HuH-7.5 (cell line): ENCODE results near the gene CARD9.
"Not testable (repeated sequence)": the region's sequence is repeated elsewhere in the genome, so short reads cannot be mapped to it uniquely, and the experiment has no call there.

Experiments
- DNase-seq: peaks from one replicate; pipeline ENCODE4 v3.0.0; 2011; ENCODE audit warnings: low spot score

Gene CARD9

DNA sequence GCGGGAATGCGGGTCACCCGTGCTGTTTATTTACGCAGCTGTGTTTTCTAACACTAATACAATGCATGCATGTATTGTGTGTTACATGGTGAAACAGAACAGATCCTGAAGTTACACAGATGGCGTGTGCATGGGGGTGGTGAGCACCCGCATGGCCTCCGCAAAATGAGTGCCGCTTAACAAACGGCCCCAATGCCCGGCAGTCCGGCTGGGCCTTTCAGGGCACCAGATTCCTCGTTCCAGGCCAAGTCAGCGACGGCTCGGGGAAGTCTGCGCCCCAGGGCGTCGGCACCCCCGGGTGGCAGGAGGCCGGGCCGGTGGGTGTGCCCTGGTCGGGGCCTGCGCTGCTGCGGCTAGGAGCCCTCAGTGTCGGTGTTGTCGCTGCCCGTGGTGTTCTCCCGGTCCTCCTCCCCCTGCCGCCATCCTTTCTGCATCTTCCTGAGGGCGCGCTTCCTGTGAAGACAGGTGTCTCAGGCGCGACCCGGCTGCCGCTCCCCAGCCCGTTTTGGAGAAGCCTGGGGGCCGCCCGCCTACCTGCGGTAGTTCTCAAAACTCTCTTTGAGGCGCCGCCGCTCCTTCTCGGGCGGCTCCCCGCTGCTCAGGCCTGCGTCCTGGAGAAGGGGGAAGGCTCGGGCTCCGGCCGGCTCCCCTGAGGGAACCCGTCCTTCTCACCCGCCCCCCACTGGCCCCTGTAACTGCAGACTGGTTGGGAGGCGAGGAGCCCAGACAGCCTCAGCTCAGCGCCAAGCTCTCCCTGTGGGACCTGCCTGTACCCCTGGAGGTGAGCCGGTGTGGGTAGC, 9.3 kb downstream of the CARD9 start:
- no peak for DNase-seq

DNA sequence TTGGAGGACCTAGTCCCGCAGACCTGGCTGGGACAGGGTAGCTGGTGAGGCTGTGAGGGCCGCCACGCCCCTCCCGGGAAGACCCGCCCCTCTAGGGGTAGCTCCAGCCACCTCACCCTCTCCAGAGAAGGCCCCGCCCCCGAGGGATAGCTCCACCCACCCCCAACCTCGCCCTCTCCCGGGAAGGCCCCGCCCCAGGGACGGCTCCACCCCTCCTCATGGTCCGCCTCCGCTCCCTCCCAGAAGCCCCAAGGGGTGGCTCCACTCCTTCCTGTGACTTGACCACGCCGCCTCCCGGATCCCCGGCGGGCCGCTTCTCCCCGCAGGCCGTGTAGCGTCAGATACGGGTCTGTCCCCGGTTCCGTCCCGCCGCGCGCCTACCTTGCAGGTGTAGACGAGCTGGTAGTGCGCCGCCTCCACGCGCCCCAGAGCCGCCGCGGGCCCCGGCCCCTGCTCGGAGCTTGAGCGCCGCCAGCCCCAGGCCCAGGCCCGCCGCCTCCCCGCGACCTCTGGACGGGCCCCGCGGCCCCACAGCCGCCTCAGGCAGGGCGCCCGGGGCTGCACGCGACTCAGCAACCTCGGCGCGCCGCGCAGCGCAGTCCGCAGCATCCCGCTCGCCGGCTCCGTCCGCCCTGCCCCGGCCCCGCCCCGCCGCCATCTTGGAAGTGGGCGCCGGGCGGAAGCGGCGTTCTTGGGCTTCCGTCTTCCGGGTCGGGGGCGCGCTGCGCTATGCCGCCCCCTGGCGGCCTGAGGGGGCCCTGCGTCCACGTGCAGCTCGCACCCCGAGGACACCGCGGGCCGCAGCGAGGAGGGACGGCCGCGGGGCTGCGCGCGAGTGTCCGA, 10.1 kb downstream of the CARD9 start, which contains the start of gene DNLZ:
TSS of gene DNLZ (minus strand) at position 639 of the 843 bp plus-strand sequence. CDS start at position 609, 30 bp downstream.
- DNase-seq, result peak; percentile 99

DNA sequence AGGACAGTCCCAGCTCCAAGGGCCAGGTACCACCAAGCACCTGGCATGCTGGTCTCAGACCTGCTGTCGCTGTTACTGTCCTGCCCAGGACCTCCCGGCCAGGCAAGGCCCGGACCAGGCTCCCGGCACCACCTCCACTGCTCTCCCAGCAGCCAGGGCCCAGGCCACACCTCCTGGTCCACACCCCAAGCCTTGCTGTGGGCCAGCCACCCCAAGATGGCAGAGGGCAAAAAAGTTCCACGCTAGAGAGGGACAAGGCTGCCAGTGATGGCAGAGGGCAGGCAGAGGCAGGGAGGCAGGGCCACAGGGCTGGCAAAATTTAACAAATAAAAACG, 11.1 kb downstream of the CARD9 start:
- DNase-seq, result no peak

DNA sequence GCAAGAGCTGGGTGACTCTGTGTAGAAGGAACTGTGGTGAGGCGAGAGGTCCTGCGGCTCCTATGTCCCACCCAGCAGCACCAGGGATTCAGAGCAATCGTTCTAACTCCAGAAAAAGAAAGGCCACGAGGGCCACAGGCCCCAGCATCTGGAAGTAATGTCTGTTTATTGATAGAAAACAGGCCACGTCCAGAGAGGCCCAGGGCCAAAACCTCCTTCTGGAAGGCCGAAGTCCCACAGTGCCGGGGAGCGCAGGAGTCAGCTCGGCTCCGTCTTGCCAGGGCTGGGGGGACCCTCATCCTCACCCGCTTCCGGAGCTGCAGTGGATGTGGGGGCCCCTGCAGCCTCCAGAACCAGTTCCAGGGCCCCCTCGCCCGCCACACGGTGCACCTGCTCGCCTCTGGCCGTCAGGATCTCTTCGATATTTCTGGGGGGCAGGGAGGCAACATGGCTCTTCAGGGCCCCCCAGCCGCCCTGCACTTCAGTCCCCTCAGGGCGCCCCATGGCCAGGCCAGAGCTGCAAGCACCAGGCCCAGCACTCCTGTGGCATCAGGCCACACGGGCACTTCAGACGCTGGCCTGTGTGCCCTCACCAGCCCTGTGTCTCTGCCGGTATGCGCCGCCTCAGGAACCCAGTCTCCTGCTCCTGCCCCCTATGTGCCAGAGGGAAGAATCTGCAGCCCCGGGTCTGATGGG, 11.6 kb downstream of the CARD9 start:
- DNase-seq, result no peak

DNA sequence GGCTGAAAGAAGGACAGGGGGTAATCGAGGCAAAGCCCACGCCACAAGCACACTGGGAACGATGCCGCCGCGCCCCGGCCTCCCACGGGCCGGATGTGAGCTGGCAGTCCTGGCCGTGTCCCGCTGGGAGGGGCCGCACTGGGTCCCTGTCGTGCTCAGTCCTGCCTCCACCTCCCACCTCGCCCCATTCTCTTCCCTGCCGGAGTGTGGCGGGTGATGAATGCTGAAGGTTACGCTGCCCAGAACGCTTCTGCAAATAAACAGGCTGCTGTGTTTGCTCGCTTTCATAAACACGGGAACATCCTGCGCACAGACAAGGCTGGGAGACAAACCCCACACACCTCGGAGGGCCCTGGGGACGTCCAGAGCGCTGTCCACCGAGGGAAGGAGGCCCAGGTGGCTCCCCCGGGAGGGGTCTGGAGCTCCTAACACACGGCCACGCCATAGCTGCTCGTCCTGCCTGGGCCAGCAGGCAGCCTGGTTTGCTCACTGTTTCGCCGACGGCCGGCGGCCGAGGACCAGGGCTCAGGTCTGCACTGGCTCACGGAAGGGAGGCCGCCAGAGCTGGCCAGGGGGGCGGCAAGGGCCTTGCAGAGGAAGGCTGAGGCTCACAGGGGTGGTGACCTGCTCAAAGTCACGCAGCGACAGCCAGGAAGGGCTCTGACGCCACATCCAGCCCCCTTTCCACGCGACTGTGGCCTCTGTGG, 12.3 kb downstream of the CARD9 start:
- no peak for DNase-seq

DNA sequence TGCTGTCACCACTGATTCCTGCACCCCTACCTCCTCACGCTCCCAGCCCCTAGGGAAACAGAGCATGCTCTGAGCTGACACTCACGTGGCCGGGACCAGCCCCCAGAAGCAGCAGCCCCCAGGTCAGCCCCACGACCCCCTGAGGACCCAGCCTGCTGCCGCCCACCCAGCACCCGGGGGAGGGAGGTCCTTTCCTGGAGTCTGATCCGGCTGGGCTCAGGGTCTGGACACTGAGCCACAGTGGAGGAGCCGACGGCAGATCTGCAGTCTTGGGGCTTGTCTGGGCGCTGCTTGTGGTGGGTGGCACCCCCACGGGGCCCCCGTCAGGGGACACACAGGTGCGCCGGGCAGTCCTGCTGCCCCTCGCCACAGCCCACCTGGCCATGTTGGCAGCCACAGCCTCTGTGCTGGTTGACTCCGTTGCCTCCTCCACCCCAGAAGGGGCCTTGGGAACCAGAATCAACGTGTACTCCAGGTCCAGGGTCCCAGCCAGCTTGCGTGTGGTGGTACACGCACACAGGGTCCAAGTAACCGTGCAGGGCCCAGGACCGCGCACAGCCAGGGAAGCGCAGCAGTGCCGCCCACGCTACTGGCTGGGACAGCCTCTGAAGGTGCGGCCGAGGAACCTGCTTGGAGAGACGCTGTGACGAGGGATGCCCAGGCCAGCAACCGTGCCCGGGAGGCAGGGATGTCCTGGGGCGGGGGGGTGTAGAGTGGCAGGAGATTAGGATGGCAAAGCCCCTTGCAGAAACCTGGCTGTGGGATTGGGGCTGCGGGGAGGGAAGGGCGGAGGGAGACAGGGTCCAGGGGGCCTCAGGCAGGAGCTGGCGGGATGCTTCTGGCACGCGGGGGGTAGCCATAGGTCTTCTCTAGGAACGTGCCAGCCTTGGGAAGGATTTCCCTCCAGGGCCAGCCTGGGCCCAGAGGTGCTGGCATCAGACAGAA, 13.4 kb downstream of the CARD9 start:
- no peak for DNase-seq

DNA sequence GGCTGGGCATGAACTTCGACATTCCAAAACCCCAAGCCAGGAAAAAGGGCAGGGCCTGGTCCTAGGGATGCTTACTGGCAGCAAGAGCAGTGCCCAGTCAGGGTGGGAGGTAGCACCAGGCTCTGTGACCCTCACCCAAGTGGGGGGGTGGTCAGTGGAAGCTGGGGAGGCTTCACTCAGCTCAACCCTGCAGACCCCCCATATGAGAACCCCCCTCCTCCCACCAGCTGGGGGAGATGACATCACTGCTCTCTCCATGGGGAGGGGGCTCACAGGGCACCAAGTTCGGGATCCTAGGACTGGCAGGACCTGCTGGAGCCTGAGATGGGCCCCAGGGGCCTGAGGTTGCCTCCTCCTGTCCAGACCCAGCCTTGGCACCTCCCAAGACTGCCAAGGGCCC, 14.6 kb downstream of the CARD9 start:
- no peak for DNase-seq

DNA sequence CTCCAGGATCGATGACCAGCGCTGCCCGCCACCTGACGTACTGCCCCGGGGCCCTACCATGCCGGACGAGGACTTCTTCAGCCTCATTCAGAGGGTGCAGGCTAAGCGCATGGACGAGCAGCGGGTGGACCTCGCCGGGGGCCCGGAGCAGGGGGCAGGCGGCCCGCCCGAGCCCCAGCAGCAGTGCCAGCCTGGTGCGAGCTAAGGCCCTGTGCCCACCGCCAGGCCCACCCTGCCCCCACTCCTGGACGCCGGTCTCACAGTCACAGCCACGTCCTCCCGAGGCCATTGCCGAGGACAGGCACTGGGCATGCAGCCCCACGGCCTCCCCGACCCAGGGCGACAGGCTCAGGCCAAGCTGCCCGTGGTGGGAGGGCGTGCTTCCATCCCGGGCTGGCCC, 15.5 kb downstream of the CARD9 start:
- DNase-seq, result no peak

DNA sequence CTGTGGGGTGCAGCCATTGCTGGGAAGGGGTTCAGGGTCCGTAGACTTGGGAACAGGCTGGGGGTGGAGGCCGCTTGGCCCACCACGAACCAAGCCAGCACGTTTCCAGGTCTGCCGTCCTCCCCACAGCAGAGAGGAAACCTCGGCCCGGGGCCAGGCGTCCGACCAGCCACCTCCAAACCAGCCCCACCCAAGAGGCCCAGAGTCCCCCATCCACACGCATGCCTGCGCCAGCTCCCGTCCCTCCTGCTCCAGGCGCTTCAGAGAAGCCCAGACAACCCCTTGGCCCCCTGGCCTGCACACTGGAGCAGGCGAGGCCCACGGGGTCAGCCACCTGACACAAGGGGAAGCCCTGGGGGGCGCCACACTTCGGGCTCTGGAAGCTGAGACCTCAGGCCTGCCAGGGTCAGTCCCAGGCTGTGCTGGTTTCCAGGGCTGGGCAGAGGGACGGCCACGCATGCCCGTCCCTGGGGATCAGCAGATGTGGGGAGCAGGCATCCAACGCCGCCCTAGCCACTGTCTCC, 16.2 kb downstream of the CARD9 start:
- DNase-seq, result no peak

DNA sequence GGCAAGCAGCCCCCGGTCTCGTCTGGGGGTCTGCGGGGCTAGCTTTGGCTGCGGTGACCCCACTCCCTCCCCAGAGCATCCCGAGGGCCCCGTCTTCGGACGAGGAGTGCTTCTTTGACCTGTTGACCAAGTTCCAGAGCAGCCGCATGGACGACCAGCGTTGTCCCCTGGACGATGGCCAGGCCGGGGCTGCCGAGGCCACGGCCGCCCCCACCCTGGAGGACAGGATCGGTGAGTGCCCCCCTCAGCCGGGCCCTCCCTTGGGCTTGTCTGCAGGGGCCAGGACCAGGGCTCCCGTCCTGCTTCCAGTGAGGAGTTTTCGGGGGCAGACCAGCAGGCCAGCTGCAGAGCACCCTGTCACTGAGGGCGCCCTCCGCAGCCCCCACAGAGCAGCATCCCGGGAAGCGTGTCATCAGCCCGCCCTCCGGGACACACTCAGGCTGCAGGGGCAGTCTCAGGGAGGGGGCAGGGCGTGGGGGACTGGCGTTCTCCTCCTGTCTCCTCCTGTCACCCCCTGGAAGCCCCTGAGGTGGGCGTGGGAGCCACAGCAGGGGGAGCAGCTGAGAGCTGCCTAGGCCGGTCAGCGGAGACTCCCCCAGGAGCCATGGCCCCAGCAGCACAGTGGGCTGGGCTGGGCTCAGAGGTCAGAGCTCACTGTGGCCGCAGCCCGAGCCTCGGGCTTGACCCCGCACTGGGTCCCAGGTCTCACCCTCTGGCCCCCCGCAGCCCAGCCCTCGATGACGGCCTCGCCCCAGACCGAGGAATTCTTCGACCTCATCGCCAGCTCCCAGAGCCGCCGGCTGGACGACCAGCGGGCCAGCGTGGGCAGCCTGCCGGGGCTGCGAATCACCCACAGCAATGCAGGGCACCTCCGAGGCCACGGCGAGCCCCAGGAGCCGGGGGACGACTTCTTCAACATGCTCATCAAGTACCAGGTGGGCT, 17.6 kb downstream of the CARD9 start:
- DNase-seq, result no peak

DNA sequence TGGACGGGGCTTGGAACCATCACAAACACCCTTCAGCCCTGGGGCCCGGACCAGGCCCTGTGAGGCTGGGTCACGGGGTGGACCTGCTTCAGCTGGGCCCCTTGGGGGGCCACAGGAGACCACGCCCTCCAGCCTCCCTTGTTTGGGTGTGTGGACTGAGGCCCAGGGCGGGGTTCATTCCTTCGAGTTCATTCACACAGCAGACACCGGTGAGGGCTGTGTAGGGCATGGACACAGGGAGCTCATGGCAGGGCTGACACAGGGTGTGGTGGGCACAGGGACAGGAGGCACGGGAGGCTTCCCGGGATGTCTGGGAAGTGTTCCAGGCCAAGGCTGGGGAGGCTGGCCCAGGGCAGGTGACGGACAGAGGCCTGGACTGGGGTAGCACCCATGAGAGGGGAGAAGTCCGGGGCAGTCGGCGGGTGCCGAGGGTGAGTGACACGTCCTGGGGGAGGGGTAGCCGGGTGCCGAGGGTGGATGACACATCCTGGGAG, 18.8 kb downstream of the CARD9 start:
- DNase-seq, result no peak

DNA sequence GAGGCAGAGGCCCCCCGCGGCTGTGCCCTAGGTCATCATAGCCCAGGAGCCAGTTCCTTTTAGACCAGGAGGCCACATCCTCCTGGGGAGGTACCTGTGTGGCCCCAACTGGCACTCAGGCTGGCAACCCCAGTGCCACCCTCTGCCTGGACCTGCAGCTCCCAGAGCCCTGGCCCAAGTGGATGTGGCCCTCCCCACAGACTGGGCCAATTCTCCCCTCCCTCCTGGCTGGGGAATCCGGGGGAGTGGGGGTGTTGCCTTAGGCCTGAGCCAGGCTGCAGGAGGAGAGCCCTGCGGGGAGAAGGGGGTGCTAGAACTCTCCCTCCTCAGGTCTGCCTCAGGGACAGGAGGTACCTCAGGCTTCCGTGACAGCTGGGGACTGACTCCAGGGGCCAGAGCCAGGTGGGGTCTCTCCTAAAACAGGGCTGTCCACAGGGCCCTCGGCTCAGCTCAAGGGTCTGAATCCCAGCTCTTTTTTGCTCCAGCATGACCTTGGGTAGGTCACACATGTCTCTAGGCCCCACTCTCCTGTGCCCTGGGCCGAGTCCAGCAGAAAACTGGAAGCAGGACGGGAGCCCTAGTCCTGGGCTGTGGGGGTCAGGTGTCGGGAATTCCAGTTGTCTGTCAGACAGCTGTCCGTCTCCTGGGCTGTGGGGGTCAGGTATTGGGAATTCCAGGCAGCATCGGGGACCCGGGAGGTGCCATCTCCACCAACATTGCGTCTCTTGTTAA, 19.5 kb downstream of the CARD9 start:
- no peak for DNase-seq

DNA sequence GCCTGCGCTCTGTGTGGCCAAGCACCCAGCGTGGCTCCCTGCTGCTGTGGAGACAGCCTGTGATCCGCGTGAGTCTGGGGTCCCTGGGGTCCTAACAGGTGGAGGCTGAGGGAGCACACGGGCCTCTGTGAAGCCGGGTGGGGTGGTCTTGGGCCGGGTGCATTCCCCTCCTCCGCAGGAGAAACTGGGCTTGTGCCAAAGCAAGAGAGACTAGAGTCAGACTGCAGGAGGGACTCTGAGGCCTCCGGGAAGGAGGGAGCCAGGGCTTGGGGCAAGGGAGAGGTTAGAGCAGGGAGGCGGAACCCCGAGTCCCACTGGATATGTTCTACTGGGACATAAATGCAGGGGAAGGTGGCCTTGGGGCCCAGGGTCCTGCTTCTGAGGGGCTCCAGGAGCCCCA, 20.4 kb downstream of the CARD9 start:
- no peak for DNase-seq

DNA sequence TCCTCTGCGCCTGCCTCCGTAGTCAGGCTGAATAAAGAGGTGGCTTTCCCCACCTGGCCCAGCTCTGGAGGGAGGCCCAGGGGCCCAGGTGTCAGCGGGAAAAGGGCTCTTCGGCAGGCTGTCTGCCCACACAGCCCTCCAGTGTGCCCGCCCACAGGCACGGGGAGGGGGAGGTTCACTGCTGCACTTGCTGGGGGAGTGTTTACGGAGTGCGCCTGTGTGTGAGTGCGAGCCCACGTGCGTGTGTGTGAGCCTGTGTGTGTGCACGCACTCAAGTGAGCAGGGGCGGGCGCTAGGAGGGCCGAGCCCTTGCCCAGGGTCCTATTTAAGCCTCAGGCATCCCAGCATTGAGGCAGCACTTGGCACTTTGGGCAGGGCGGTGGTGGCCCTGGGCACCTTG, 20.8 kb downstream of the CARD9 start:
- DNase-seq, result no peak

DNA sequence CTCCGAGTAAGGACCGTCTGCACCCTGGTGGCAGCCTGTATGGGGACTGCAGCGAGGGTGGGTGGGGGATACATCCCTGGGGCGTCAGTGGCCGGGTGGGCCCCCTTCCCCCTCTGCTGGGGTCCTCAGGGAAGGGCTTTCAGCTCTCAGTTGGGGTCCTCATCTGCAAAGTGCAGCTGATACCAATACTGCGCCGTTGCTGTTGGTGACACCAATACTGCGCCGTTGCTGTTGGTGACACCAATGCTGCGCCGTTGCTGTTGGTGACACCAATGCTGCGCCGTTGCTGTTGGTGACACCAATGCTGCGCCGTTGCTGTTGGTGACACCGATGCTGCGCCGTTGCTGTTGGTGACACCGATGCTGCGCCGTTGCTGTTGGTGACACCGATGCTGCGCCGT, 21.6 kb downstream of the CARD9 start:
- not testable (repeated sequence) for DNase-seq

DNA sequence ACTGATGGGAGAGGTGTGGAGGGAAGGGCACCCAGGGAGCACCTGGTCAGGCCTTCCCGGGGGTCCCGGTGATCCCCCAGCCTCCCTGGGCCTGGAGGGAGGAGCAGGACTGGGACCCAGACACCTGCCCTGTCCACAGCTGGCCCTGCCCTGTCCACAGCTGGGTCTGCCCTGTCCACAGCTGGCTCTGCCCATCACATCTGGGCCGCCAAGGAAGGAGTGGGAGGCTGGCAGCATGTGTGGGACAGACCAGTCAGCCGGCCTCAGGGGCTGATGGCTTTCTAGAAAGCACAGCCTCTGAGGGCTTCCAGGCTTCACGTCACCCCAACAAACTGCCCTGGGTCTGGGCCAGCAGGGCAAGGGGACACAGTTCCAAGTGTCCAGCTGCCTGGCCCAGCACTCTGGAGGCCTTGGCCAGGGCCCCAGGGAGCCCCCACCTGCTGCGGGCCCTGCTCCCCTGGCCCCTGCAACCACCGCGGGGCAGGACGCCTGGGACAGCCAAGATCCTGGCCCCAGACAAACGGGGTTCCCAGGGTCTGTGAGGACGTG, 22.1 kb downstream of the CARD9 start:
- no peak for DNase-seq

DNA sequence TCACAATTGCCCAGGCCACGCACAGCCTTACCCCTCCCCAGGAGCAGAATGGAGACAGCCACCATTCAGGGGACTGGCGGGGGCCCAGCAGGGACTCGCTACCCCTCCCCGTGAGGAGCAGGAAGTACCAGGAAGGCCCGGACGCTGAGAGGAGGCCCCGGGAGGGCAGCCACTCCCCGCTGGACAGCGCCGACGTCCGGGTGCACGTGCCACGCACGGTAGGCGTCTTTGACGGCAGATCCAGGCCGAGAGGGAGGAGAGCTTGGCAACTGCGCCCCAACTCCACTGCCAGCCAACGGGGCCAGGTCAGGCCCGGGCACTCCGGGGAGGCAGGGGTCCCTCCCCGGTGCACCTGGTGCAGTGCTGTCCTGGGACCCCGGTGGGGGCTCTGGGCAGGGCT, 23.9 kb downstream of the CARD9 start:
- no peak for DNase-seq

DNA sequence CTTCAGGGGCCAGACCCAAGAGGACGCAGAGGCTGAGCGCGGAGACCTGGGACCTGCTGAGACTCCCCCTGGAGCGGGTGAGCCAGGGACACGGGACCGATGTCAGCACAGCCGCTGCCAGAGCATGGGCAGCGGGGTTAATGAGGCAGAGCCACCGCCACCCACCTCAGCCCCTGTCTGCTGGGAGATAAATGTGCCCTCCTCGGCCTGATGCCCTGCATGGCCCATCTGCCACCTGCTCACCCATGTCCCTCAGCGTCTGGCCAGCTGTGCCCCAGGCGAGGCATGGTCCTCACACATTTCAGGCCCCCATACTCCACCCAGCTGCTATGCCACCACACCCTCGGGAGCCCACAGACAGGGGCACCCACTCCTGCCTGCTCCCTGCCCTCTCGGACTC, 24.8 kb downstream of the CARD9 start:
- DNase-seq, result no peak
